ENCODE measurements around the gene ELAVL1.

DNA sequence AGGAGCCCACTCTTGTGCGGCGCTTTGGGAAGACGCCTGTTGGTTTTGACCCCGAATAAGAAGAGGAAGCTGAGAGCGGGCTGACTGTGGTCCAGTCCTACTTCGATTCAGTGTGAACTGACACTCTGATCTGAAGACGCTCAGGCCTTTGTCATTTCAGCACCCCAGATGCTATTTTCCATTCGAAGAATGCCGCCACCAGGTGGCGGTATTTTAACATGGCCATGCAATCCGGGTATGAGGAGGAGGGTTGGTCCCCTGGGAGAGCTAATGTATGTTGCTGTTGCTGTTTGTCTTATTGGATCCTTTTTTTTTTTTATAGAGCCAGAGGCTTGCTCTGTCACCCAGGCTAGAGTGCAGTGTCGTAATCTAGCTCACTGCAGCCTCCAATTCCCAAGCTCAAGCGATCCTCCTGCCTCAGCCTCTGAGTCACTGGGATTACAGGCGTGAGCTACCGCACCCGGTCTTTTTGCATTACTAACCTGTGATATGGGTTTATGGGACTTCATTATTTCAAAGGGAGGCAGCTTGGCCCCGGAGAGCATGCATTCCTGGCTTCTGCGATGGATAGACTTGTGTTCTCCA lies 61.2 kb downstream of the ELAVL1 start:
- TF ChIP-seq POLR2A (IDR thresholded peaks at IDR 0.05; ENCODE audit: low read depth, low read length) = no peak
- no peak for TF ChIP-seq POLR2AphosphoS5 (IDR thresholded peaks at IDR 0.05; ENCODE audit: low read depth, low read length)
- TF ChIP-seq TAF1 (IDR thresholded peaks at IDR 0.05; ENCODE audit: borderline replicate concordance, low read depth, low read length) = no peak

Measured in GM12892 (cell line).